KMS-11 (cell line): ENCODE results near the gene GRB2.

Experiments
- H2AFZ ChIP-seq: fragments of 200-600 bp; sonication (generic); 2 replicates; pipeline ENCODE4 v1.6.1; 2016; ENCODE audit warnings: antibody characterized with exemption, mixed run types, low read depth
- H3K27ac ChIP-seq: fragments of 200-600 bp; sonication (generic); 2 replicates; pipeline ENCODE4 v1.6.1; 2016; ENCODE audit warnings: mild to moderate bottlenecking, mixed run types
- H3K27me3 ChIP-seq: fragments of 200-600 bp; sonication (generic); 2 replicates; pipeline ENCODE4 v1.6.1; 2017; ENCODE audit warnings: mild to moderate bottlenecking, low read depth, mixed run types, moderate library complexity; ENCODE audit not compliant: insufficient read depth
- H3K36me3 ChIP-seq: fragments of 200-600 bp; sonication (generic); 2 replicates; pipeline ENCODE4 v1.6.1; 2017; ENCODE audit warnings: mild to moderate bottlenecking, mixed run types; ENCODE audit not compliant: insufficient read depth
- H3K4me1 ChIP-seq: fragments of 200-600 bp; sonication (generic); 2 replicates; pipeline ENCODE4 v1.6.1; 2016; ENCODE audit warnings: mild to moderate bottlenecking, low read depth, mixed run types; ENCODE audit not compliant: poor library complexity, severe bottlenecking
- H3K4me2 ChIP-seq: fragments of 200-600 bp; sonication (generic); 2 replicates; pipeline ENCODE4 v1.7.0; 2016; ENCODE audit warnings: mild to moderate bottlenecking, mixed run types
- H3K4me3 ChIP-seq: fragments of 200-600 bp; sonication (generic); IDR thresholded peaks from 2 replicates; pipeline ENCODE4 v1.6.1; 2017; ENCODE audit warnings: low read depth, low read length, mixed read lengths; ENCODE audit not compliant: insufficient read depth
- H3K79me2 ChIP-seq: fragments of 200-600 bp; sonication (generic); 2 replicates; pipeline ENCODE4 v1.6.1; 2016; ENCODE audit warnings: low read depth, mixed run types; ENCODE audit not compliant: insufficient read depth
- H3K9ac ChIP-seq: fragments of 200-600 bp; sonication (generic); 2 replicates; pipeline ENCODE4 v1.6.1; 2016; ENCODE audit warnings: mild to moderate bottlenecking, mixed run types
- H4K20me1 ChIP-seq: fragments of 200-600 bp; sonication (generic); 2 replicates; pipeline ENCODE4 v1.6.1; 2016; ENCODE audit warnings: mild to moderate bottlenecking, mixed run types; ENCODE audit not compliant: insufficient read depth
- CTCF ChIP-seq: fragments of 200-600 bp; sonication (generic); conservative IDR thresholded peaks from 2 replicates; pipeline ENCODE4 v1.6.1; 2017; ENCODE audit warnings: low read depth, mild to moderate bottlenecking, antibody characterized with exemption, low read length, moderate library complexity, mixed read lengths

Gene GRB2

GRCh38 chr17:75334723-75335122 lies 70.8 kb downstream of the GRB2 start:
- H3K79me2 ChIP-seq, result peaks cover 41% of the 10 kb centered on the region; the same call in 1 of the 2 replicates
- peaks cover 4% of the 10 kb centered on the region for H3K4me1 ChIP-seq
- no peaks in the 10 kb centered on the region for H3K36me3 ChIP-seq
- 0 out of 2 replicates have a peak, but pooled peaks cover 4% of the 10 kb centered on the region for H4K20me1 ChIP-seq
- no peak overlapping the region for H3K9ac ChIP-seq
- TF ChIP-seq CTCF, result no peak
- no peak overlapping the region for H2AFZ ChIP-seq
- no peak overlapping the region for H3K27ac ChIP-seq
- no peak overlapping the region for H3K4me3 ChIP-seq
- H3K27me3 ChIP-seq, result no peaks in the 10 kb centered on the region
- no peak overlapping the region for H3K4me2 ChIP-seq

GRCh38 chr17:75331671-75332070 lies 73.8 kb downstream of the GRB2 start:
- H2AFZ ChIP-seq, result no peak overlapping the region
- no peaks in the 10 kb centered on the region for H3K4me1 ChIP-seq
- no peak overlapping the region for H3K4me3 ChIP-seq
- H3K9ac ChIP-seq, result no peak overlapping the region
- peaks cover 50% of the 10 kb centered on the region; the same call in 1 of the 2 replicates for H3K79me2 ChIP-seq
- no peaks in the 10 kb centered on the region for H3K27me3 ChIP-seq
- H3K4me2 ChIP-seq, result no peak overlapping the region
- TF ChIP-seq CTCF, result no peak
- no peaks in the 10 kb centered on the region for H3K36me3 ChIP-seq
- no peaks in the 10 kb centered on the region for H4K20me1 ChIP-seq
- H3K27ac ChIP-seq, result no peak overlapping the region

GRCh38 chr17:75327757-75328156 lies 77.7 kb downstream of the GRB2 start:
- no peak overlapping the region for H3K27ac ChIP-seq

GRCh38 chr17:75326226-75326848 lies 79.1 kb downstream of the GRB2 start:
- no peak overlapping the region for H3K9ac ChIP-seq
- H3K27ac ChIP-seq, result peak overlapping the region; percentile 9; the same call in 1 of the 2 replicates
- H3K4me2 ChIP-seq, result no peak overlapping the region
- H3K79me2 ChIP-seq, result peaks cover 26% of the 10 kb centered on the region; the same call in 1 of the 2 replicates
- no peaks in the 10 kb centered on the region for H3K36me3 ChIP-seq
- H3K4me3 ChIP-seq, result no peak overlapping the region
- peaks cover 33% of the 10 kb centered on the region for H3K4me1 ChIP-seq
- no peaks in the 10 kb centered on the region for H4K20me1 ChIP-seq
- TF ChIP-seq CTCF, result no peak
- no peaks in the 10 kb centered on the region for H3K27me3 ChIP-seq
- no peak overlapping the region for H2AFZ ChIP-seq

More at GRCh38 chr17:75327757-75328156, 77.7 kb downstream of the GRB2 start:
- Histone ChIP-seq H3K4me3 (no peak overlapping the region), H3K4me2 (no peak overlapping the region), H3K36me3 (no peaks in the 10 kb centered on the region), H2AFZ (no peak overlapping the region), H3K79me2 (peaks cover 26% of the 10 kb centered on the region; the same call in 1 of the 2 replicates), H3K27me3 (no peaks in the 10 kb centered on the region), H3K9ac (no peak overlapping the region), H3K4me1 (peaks cover 27% of the 10 kb centered on the region), H4K20me1 (no peaks in the 10 kb centered on the region)
- no peak for TF ChIP-seq CTCF
